ENCODE measurements around the gene CAMTA1. TPM values are rescaled to one million over a fixed set of nuclear protein-coding genes. Genes with fewer than 3 reads are reported as not detected.

The CAMTA1 gene
- total RNA-seq, 1 experiment from 2014 or later, result 85.2 TPM

DNA sequence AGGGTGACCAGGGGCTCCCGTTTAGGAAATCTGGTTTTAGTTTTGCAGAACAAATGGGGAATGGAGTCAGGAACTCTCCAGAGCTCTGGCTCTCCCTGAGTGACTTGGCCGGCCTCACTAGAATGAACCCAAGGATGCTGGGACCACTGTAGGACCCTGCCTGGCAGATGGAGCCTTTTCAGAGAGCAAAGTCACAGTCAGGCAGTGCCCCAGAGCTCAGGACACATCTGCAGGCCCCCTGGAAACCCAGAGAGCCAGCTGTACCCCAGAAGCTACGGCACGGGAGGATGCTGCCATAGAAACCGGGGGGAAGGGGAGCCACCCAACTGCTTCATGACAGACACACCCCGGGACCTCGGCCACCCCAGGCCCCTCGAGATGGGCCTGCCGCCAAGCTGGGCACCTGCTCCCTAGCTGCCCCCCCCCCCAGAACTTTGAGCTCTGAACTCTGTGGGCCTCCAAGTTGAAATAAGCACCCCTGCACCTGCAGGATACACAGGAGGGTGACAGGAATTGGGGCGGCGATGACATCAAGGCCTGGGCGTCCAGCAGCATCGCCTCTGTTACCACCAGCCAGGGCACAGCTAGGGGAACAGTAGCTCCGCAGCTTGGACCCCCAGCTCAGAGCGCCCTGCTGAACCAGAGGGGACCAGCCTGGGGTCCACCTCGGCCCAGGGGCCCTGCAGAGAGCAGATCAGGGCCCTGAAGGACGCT lies 894.1 kb downstream of the CAMTA1 start:
- H3K36me3 ChIP-seq (ENCODE audit: insufficient read depth, low read length, poor library complexity, severe bottlenecking), result no peaks in the 10 kb centered on the region
- peak overlapping the region; percentile 66 for H3K4me3 ChIP-seq (ENCODE audit: low read depth, low read length, poor library complexity, severe bottlenecking)
- TF ChIP-seq, protein P1, sequence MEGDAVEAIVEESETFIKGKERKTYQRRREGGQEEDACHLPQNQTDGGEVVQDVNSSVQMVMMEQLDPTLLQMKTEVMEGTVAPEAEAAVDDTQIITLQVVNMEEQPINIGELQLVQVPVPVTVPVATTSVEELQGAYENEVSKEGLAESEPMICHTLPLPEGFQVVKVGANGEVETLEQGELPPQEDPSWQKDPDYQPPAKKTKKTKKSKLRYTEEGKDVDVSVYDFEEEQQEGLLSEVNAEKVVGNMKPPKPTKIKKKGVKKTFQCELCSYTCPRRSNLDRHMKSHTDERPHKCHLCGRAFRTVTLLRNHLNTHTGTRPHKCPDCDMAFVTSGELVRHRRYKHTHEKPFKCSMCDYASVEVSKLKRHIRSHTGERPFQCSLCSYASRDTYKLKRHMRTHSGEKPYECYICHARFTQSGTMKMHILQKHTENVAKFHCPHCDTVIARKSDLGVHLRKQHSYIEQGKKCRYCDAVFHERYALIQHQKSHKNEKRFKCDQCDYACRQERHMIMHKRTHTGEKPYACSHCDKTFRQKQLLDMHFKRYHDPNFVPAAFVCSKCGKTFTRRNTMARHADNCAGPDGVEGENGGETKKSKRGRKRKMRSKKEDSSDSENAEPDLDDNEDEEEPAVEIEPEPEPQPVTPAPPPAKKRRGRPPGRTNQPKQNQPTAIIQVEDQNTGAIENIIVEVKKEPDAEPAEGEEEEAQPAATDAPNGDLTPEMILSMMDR (conservative IDR thresholded peaks at IDR 0.05; ENCODE audit: low read depth, low read length), result no peak
- TF ChIP-seq EZH2 (IDR thresholded peaks at IDR 0.05; ENCODE audit: borderline replicate concordance, low read depth, low read length, poor library complexity, severe bottlenecking), result no peak
- intact Hi-C loops (cut with micrococcal nuclease; ENCODE audit: unreplicated experiment), result no loop called here
- DNase-seq (ENCODE audit: low spot score), result no peak
- no TSS peak for BruUV-seq (replicated peaks)
- H3K27ac ChIP-seq (ENCODE audit: low read depth, low read length, poor library complexity, severe bottlenecking), result peak overlapping the region; percentile 86
- H3K27me3 ChIP-seq (replicated peaks; ENCODE audit: insufficient read depth, low read depth, low read length, poor library complexity), result no peaks in the 10 kb centered on the region
- POLR2A ChIA-PET (ENCODE audit: low non-redundant PET), result no interaction called here
- CTCF ChIA-PET, result interaction anchor here (0.7 to 1.1 kb wide), 5 partner anchors 10 to 1242 kb away, joined by 3 to 4 read pairs (median 3); no protein-coding TSS in a partner anchor
- H3K9me3 ChIP-seq (ENCODE audit: low read depth, low read length, poor library complexity, severe bottlenecking), result no peaks in the 10 kb centered on the region
- H3K4me1 ChIP-seq (ENCODE audit: insufficient read depth, low read length, poor library complexity, severe bottlenecking), result peaks cover 11% of the 10 kb centered on the region

DNA sequence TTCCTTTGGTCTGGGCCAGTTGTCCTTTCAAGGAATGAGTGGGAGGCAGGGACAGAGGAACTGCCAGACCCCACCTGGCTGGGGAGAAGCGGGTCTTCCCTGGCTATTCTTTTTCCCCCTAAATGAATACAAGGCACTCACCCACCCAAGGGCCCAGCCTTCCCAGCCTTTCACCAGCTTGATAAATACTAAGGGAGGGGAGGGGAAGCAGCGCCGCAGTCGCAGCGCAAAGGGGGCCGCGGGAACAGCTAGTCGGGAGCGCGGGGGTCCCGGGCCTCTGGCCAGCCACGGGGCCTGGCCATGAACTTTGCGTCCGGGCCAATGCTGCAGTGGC lies 894.6 kb downstream of the CAMTA1 start:
- no peaks in the 10 kb centered on the region for H3K9me3 ChIP-seq (ENCODE audit: low read depth, low read length, poor library complexity, severe bottlenecking)
- ChIA-PET POLR2A (ENCODE audit: low non-redundant PET) (no interaction called here), CTCF (interaction anchor here (0.7 to 1.1 kb wide), 4 partner anchors 10 to 1243 kb away, joined by 3 to 4 read pairs (median 4); no protein-coding TSS in a partner anchor)
- TF ChIP-seq EZH2 (IDR thresholded peaks at IDR 0.05; ENCODE audit: borderline replicate concordance, low read depth, low read length, poor library complexity, severe bottlenecking), result no peak
- TF ChIP-seq, protein P1 (conservative IDR thresholded peaks at IDR 0.05; ENCODE audit: low read depth, low read length), result no peak
- no peaks in the 10 kb centered on the region for H3K27me3 ChIP-seq (replicated peaks; ENCODE audit: insufficient read depth, low read depth, low read length, poor library complexity)
- no peaks in the 10 kb centered on the region for H3K36me3 ChIP-seq (ENCODE audit: insufficient read depth, low read length, poor library complexity, severe bottlenecking)
- intact Hi-C loops (cut with micrococcal nuclease; ENCODE audit: unreplicated experiment), result no loop called here
- H3K4me1 ChIP-seq (ENCODE audit: insufficient read depth, low read length, poor library complexity, severe bottlenecking), result peaks cover 11% of the 10 kb centered on the region
- H3K27ac ChIP-seq (ENCODE audit: low read depth, low read length, poor library complexity, severe bottlenecking), result peak overlapping the region; percentile 86
- BruUV-seq (replicated peaks), result no TSS peak
- H3K4me3 ChIP-seq (ENCODE audit: low read depth, low read length, poor library complexity, severe bottlenecking), result peak overlapping the region; percentile 66
- no peak for DNase-seq (ENCODE audit: low spot score)

DNA sequence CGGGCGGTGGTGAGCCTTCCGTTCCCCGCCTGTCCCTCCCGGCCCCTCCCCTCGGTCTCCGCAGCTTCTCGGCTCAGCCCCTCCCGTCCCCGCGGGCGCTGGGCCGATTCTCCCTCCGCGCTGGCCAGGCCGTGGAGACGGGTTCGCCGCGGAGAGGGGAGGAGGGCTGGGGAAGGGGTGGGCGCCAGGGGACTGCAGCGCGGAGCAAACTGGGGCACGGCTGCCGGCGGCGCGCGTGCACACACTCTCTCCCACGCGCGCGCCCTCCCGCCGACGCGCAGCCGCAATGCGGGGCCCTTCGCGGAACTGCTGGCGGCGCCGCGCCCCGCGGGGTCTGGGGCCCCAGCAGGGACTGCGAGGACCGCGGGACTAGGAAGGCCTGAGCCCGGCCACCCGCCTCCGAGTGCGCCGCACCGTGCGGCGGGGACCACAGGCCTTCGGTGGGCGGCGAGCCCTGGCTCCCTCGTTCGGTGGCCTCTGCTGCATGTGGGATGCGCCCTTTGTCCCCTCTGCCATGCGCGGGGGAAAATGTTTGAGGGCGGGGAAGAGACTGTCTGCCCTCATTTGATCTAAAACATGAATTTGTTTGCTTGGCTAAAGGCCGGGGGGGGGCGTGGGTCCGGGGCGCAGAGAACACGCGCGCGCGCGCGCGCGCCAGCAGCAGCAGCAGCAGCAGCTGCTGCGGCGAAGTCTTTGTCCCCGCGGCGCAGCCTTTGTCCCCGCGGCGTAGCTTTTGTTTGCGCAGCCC lies 895.1 kb downstream of the CAMTA1 start:
- H3K4me1 ChIP-seq (ENCODE audit: insufficient read depth, low read length, poor library complexity, severe bottlenecking), result peaks cover 11% of the 10 kb centered on the region
- intact Hi-C loops (cut with micrococcal nuclease; ENCODE audit: unreplicated experiment), result no loop called here
- H3K27me3 ChIP-seq (replicated peaks; ENCODE audit: insufficient read depth, low read depth, low read length, poor library complexity), result no peaks in the 10 kb centered on the region
- peak overlapping the region; percentile 86 for H3K27ac ChIP-seq (ENCODE audit: low read depth, low read length, poor library complexity, severe bottlenecking)
- no peaks in the 10 kb centered on the region for H3K36me3 ChIP-seq (ENCODE audit: insufficient read depth, low read length, poor library complexity, severe bottlenecking)
- CTCF ChIA-PET, result interaction anchor here (0.5 to 1.1 kb wide), 7 partner anchors 11 to 1243 kb away, joined by 3 to 4 read pairs (median 3); no protein-coding TSS in a partner anchor
- no TSS peak for BruUV-seq (replicated peaks)
- POLR2A ChIA-PET (ENCODE audit: low non-redundant PET), result no interaction called here
- no peaks in the 10 kb centered on the region for H3K9me3 ChIP-seq (ENCODE audit: low read depth, low read length, poor library complexity, severe bottlenecking)
- H3K4me3 ChIP-seq (ENCODE audit: low read depth, low read length, poor library complexity, severe bottlenecking), result peak overlapping the region; percentile 66
- TF ChIP-seq EZH2 (IDR thresholded peaks at IDR 0.05; ENCODE audit: borderline replicate concordance, low read depth, low read length, poor library complexity, severe bottlenecking), result no peak
- TF ChIP-seq, protein P1 (conservative IDR thresholded peaks at IDR 0.05; ENCODE audit: low read depth, low read length), result no peak
- peak; percentile 70 for DNase-seq (ENCODE audit: low spot score)

Data from A673 (cell line).